ENCODE measurements around the gene EFCAB10.

GRCh38 chr7:105581066-105581811 is at the start of gene EFCAB10:
- TF ChIP-seq CTCF (IDR thresholded peaks at IDR 0.05 in 8 of 11, conservative IDR thresholded peaks at IDR 0.05 in 3 of 11) (no peak), POLR2AphosphoS5 (IDR thresholded peaks at IDR 0.05) (no peak), POLR2A (IDR thresholded peaks at IDR 0.05) (no peak)

Measured in spleen (tissue), 7 donors.